Cardiac ventricle fibroblast (primary cell): Measurements from ENCODE around the gene ACTRT1. TPM values are rescaled to one million over a fixed set of nuclear protein-coding genes. Genes with fewer than 3 reads are reported as not detected.

Experiments
- total RNA-seq: library from RNA; depleted of rRNA; stranded (reverse); fragments of >200 nt; gene quantifications from 2 replicates; pipeline ENCODE4 v1.2.3, GENCODE V29; 2015

Gene ACTRT1
- total RNA-seq = not detected in 2 replicates

DNA sequence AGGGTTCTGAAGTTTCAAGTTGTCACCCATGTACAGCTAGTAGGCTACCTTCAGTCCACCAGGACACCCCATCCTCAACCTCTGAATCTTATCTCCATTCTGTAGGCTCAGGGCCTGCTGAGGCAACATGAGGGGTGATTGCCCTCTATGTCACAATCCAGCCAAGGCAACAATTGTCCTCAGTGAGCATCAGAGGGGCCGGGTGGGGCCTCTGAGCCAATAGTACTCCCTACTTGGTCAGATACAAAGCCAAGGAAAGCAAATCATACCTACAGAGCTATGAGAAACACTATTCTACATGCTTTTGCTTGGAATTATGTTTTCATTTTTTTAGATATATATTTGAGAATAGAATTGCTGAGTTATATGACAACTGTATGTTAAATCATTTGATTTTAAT is at the start of gene ACTRT1:
Gene ACTRT1, minus strand, starts transcription at position 101 of the 400 bp plus-strand sequence. CDS start 197 bp downstream, outside the sequence.

